Activated naive CD8-positive, alpha-beta T cell treated with anti-CD3 and anti-CD28 coated beads, Interleukin-2, amount 50 U/mL, for 16 hours (primary cell): Measurements from ENCODE around the gene EVC2.

Experiments
- DNase-seq: peaks from one replicate; pipeline ENCODE4 v3.0.0-alpha.2; 2020; ENCODE audit warnings: low read depth, low spot score

The EVC2 gene

GRCh38 chr4:5563856-5564255 lies 144.5 kb downstream of the EVC2 start:
- no peak for DNase-seq

- DNase-seq = no peak
Measured at GRCh38 chr4:5562476-5562875, 145.9 kb downstream of the EVC2 start.

GRCh38 chr4:5561286-5561685 lies 147.1 kb downstream of the EVC2 start:
- no peak for DNase-seq

GRCh38 chr4:5558502-5558901 lies 149.9 kb downstream of the EVC2 start:
- no peak for DNase-seq

- no peak for DNase-seq
Measured at GRCh38 chr4:5554376-5554775, 154.0 kb downstream of the EVC2 start.

- DNase-seq = no peak
Measured at GRCh38 chr4:5553801-5554200, 154.6 kb downstream of the EVC2 start.

- no peak for DNase-seq
Measured at GRCh38 chr4:5552451-5552850, 155.9 kb downstream of the EVC2 start.

GRCh38 chr4:5547651-5548249 lies 160.6 kb downstream of the EVC2 start:
- no peak for DNase-seq

- no peak for DNase-seq
Measured at GRCh38 chr4:5545271-5545670, 163.1 kb downstream of the EVC2 start.

GRCh38 chr4:5544762-5545161 lies 163.6 kb downstream of the EVC2 start:
- DNase-seq = no peak

- no peak for DNase-seq
Measured at GRCh38 chr4:5543681-5544080, 164.7 kb downstream of the EVC2 start.

- no peak for DNase-seq
Measured at GRCh38 chr4:5541169-5541568, 167.2 kb downstream of the EVC2 start.

- no peak for DNase-seq
Measured at GRCh38 chr4:5539584-5539983, 168.8 kb downstream of the EVC2 start.

GRCh38 chr4:5532100-5532499 lies 176.3 kb downstream of the EVC2 start:
- no peak for DNase-seq

GRCh38 chr4:5528031-5528436 lies 180.3 kb downstream of the EVC2 start:
- DNase-seq = no peak

- DNase-seq = no peak
Measured at GRCh38 chr4:5527211-5527610, 181.1 kb downstream of the EVC2 start.

GRCh38 chr4:5526080-5526846 lies 182.1 kb downstream of the EVC2 start:
- DNase-seq = no peak

GRCh38 chr4:5524446-5525299 lies 183.7 kb downstream of the EVC2 start:
- no peak for DNase-seq

- no peak for DNase-seq
Measured at GRCh38 chr4:5517372-5517771, 191.0 kb downstream of the EVC2 start.

GRCh38 chr4:5515646-5516045 lies 192.7 kb downstream of the EVC2 start:
- no peak for DNase-seq
